ENCODE results near the gene CSNK1A1L. TPM values are rescaled to one million over a fixed set of nuclear protein-coding genes. Genes with fewer than 3 reads are reported as not detected.

CSNK1A1L gene
- total RNA-seq, 3 donors from 2014 or later (not counting 1 experiment from before 2014, with no cell fraction given) = not detected

DNA sequence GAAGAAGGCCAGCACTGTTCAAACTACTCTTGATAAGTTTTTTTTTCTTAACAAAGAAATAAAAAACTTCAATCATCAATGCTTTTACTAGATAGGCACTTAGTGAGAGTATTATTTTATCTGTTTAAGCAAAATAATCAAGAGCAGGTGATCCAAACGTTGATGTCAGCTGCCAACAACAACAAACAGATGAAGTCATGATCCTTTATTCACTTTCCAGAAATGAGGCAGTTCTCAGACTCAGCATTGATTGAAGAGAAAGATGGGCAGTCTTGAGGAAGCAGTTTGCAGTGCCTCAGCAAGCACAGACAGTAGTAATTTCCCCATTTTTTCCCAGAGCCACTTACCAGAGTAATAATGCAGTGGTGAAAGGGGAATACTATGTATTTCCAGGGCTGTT, 38.4 kb upstream of the CSNK1A1L start:
- Histone ChIP-seq H3K4me1 (ENCODE audit: control insufficient read depth, insufficient read depth, low read length) (no peaks in the 10 kb centered on the region), H3K4me3 (ENCODE audit: low read length) (no peak overlapping the region), H3K27me3 (ENCODE audit: control insufficient read depth, insufficient read depth, low read length) (no peaks in the 10 kb centered on the region), H3K36me3 (ENCODE audit: control insufficient read depth, insufficient read depth, low read length) (no peaks in the 10 kb centered on the region), H3K27ac (ENCODE audit: low read length) (no peak overlapping the region), H3K9me3 (ENCODE audit: control insufficient read depth, insufficient read depth, low read length) (no peaks in the 10 kb centered on the region)
- ATAC-seq (no peak), DNase-seq (no peak)
- Mint-ChIP-seq H3K27me3 (ENCODE audit: low read depth in 2 of 2) (no peaks in the 10 kb centered on the region), H3K27ac (no peak overlapping the region), H3K4me3 (no peak overlapping the region), H3K9me3 (peaks cover 7 to 9% of the 10 kb centered on the region in 2 donors), H3K4me1 (no peaks in the 10 kb centered on the region), H3K36me3 (no peaks in the 10 kb centered on the region)
- WGBS (ENCODE audit: insufficient coverage) = 60% methylated on average over 1 of the region's 1 CpG
- intact Hi-C loops (cut with micrococcal nuclease) = no loop called here
- TF ChIP-seq CTCF (IDR thresholded peaks at IDR 0.05) = no peak

DNA sequence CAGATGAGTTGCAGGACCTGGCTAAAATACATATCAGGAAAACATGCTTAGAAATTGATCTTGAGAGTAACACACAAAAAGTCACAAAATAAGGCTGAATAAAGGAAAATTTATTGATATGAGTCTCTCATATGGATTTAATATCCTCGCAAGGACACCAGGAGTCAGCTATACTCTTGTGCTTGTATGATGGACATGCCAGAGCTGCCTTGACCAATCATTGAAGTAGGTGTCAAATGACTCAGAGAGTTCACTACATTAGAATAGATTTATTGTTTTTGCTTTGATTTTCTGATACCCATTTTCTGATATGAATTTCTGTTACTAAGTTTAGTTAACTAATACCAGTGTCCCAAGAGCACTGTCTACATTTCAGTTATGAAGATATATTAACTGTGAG, 37.4 kb upstream of the CSNK1A1L start:
- H3K4me3 Mint-ChIP-seq = no peak overlapping the region
- H3K36me3 Mint-ChIP-seq = no peaks in the 10 kb centered on the region
- H3K27me3 Mint-ChIP-seq (ENCODE audit: low read depth in 2 of 2) = no peaks in the 10 kb centered on the region
- ATAC-seq (no peak), DNase-seq (no peak)
- no peaks in the 10 kb centered on the region for H3K27me3 ChIP-seq (ENCODE audit: control insufficient read depth, insufficient read depth, low read length)
- H3K4me3 ChIP-seq (ENCODE audit: low read length) = no peak overlapping the region
- no peak overlapping the region for H3K27ac Mint-ChIP-seq
- H3K4me1 ChIP-seq (ENCODE audit: control insufficient read depth, insufficient read depth, low read length) = no peaks in the 10 kb centered on the region
- peaks cover 7 to 9% of the 10 kb centered on the region in 2 donors for H3K9me3 Mint-ChIP-seq
- no peak for TF ChIP-seq CTCF (IDR thresholded peaks at IDR 0.05)
- intact Hi-C loops (cut with micrococcal nuclease) = no loop called here
- no peaks in the 10 kb centered on the region for H3K36me3 ChIP-seq (ENCODE audit: control insufficient read depth, insufficient read depth, low read length)
- no peaks in the 10 kb centered on the region for H3K4me1 Mint-ChIP-seq
- 88% methylated on average over 1 of the region's 1 CpG for WGBS (ENCODE audit: insufficient coverage)
- no peaks in the 10 kb centered on the region for H3K9me3 ChIP-seq (ENCODE audit: control insufficient read depth, insufficient read depth, low read length)
- H3K27ac ChIP-seq (ENCODE audit: low read length) = no peak overlapping the region

DNA sequence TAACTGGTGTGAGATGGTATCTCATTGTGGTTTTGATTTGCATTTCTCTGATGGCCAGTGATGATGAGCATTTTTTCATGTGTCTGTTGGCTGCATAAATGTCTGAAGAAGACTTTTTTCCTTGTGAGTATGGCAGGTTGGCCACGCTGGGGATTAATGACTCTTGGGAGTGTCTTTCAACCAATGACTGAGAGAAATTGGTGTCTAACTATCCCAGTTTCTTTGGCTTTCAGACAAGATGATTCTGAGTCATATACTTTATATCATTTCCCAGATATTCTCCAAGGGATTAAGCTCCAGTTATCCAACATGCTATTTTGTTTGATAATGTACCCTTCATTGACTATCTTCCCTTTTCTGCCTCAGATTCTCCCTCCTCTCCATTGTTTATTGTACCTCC, 35.5 kb upstream of the CSNK1A1L start:
- Mint-ChIP-seq H3K9me3 (peaks cover 6 to 9% of the 10 kb centered on the region in 2 donors), H3K4me3 (no peak overlapping the region), H3K27me3 (ENCODE audit: low read depth in 2 of 2) (no peaks in the 10 kb centered on the region), H3K36me3 (no peaks in the 10 kb centered on the region), H3K27ac (no peak overlapping the region), H3K4me1 (no peaks in the 10 kb centered on the region)
- 80% methylated on average over 1 of the region's 1 CpG for WGBS (ENCODE audit: insufficient coverage)
- H3K4me3 ChIP-seq (ENCODE audit: low read length) = no peak overlapping the region
- ATAC-seq = no peak
- no peak for TF ChIP-seq CTCF (IDR thresholded peaks at IDR 0.05)
- no peak overlapping the region for H3K27ac ChIP-seq (ENCODE audit: low read length)
- H3K27me3 ChIP-seq (ENCODE audit: control insufficient read depth, insufficient read depth, low read length) = no peaks in the 10 kb centered on the region
- no peaks in the 10 kb centered on the region for H3K4me1 ChIP-seq (ENCODE audit: control insufficient read depth, insufficient read depth, low read length)
- intact Hi-C loops (cut with micrococcal nuclease) = no loop called here
- no peak for DNase-seq
- H3K9me3 ChIP-seq (ENCODE audit: control insufficient read depth, insufficient read depth, low read length) = no peaks in the 10 kb centered on the region
- no peaks in the 10 kb centered on the region for H3K36me3 ChIP-seq (ENCODE audit: control insufficient read depth, insufficient read depth, low read length)

- Histone ChIP-seq H3K27ac (ENCODE audit: low read length) (no peak overlapping the region), H3K27me3 (ENCODE audit: control insufficient read depth, insufficient read depth, low read length) (no peaks in the 10 kb centered on the region), H3K4me3 (ENCODE audit: low read length) (no peak overlapping the region), H3K36me3 (ENCODE audit: control insufficient read depth, insufficient read depth, low read length) (no peaks in the 10 kb centered on the region), H3K4me1 (ENCODE audit: control insufficient read depth, insufficient read depth, low read length) (no peaks in the 10 kb centered on the region), H3K9me3 (ENCODE audit: control insufficient read depth, insufficient read depth, low read length) (no peaks in the 10 kb centered on the region)
- Mint-ChIP-seq H3K9me3 (peaks cover 2 to 6% of the 10 kb centered on the region in 2 donors), H3K4me1 (no peaks in the 10 kb centered on the region), H3K27me3 (ENCODE audit: low read depth in 2 of 2) (no peaks in the 10 kb centered on the region), H3K4me3 (no peak overlapping the region), H3K27ac (no peak overlapping the region), H3K36me3 (no peaks in the 10 kb centered on the region)
- intact Hi-C loops (cut with micrococcal nuclease) = no loop called here
- ATAC-seq = no peak
- 63% methylated on average over 1 of the region's 1 CpG for WGBS (ENCODE audit: insufficient coverage)
- no peak for TF ChIP-seq CTCF (IDR thresholded peaks at IDR 0.05)
- DNase-seq = no peak
These were observed 33.9 kb upstream of the CSNK1A1L start for GRCh38 chr13:37139356-37139755.
